HCT116 (cell line): Measurements from ENCODE around the gene CRTC1. TPM values are rescaled to one million over a fixed set of nuclear protein-coding genes. Genes with fewer than 3 reads are reported as not detected.

Source experiments
- ATAC-seq: fragments of 200-7000 bp; cut with Tn5 transposase; 2 replicates; pipeline ENCODE4 v1.9.1; 2020; ENCODE audit warnings: mild to moderate bottlenecking, moderate library complexity
- BruUV-seq: library from RNA; stranded (reverse); fragments of 400-500 nt; replicated peaks from 2 replicates; lab custom pipeline; 2021; lab: Mats Ljungman, UMichigan
- CTCF ChIA-PET: fragments of 300-600 bp; sonication (Branson Sonifier 250); formaldehyde crosslinking; loops from one replicate; lab custom pipeline; 2021; ENCODE audit warnings: antibody characterized with exemption; lab: Charles Lee
- POLR2A ChIA-PET: fragments of 300-600, 350-600 bp; sonication (Branson Sonifier 250); formaldehyde crosslinking; loops from one replicate; lab custom pipeline; 2021; ENCODE audit warnings: antibody characterized with exemption; lab: Charles Lee
- RAD21 ChIA-PET, 2 experiments: fragments of 300-600 bp; sonication (Branson Sonifier 250); formaldehyde crosslinking; loops; one replicate each; lab custom pipeline; 2023; ENCODE audit warnings: low total read pairs in 2 of 2; ENCODE audit not compliant: uncharacterized antibody in 2 of 2, unreplicated experiment in 2 of 2, low non-redundant PET in 1 of 2; lab: Charles Lee
- DNase-seq: peaks from one replicate; pipeline ENCODE4 v3.0.0-alpha.2; 2010; ENCODE audit warnings: low read depth, low spot score
- H2AFZ ChIP-seq: fragments of 200-600 bp; shearing (Covaris generic), sonication (generic); 2 replicates; pipeline ENCODE4 v1.6.1; 2017; ENCODE audit warnings: low read depth, mixed run types, mixed read lengths, antibody characterized with exemption, low read length; ENCODE audit not compliant: poor library complexity, severe bottlenecking
- H3K27ac ChIP-seq: 2 replicates; pipeline ENCODE4 v1.5.1; 2012; ENCODE audit warnings: low read depth, low read length
- H3K27me3 ChIP-seq: fragments of 200-600 bp; sonication (generic); 2 replicates; pipeline ENCODE4 v1.6.1; 2016; ENCODE audit warnings: mixed run types, low read length, mixed read lengths; ENCODE audit not compliant: insufficient read depth
- H3K36me3 ChIP-seq, 2 experiments: fragments of 200-500 bp in 1 of 2; fragments of 200-600 bp in 1 of 2; sonication (Bioruptor generic) in 1 of 2; sonication (generic) in 1 of 2; 2 replicates each; pipeline versions ENCODE4 v1.5.1 to v1.6.1; 2014 to 2016; ENCODE audit warnings: low read length in 2 of 2, inconsistent platforms in 1 of 2, mixed read lengths in 1 of 2, mixed run types in 1 of 2; ENCODE audit not compliant: insufficient read depth in 2 of 2, control insufficient read depth in 1 of 2
- H3K4me1 ChIP-seq, 2 experiments: fragments of 200-600 bp in 1 of 2; sonication (generic) in 1 of 2; 2 replicates each; pipeline versions ENCODE4 v1.5.1 to v1.6.1; 2012 to 2017; ENCODE audit warnings: low read length in 2 of 2, inconsistent platforms in 1 of 2, mild to moderate bottlenecking in 1 of 2, mixed read lengths in 1 of 2, mixed run types in 1 of 2, moderate library complexity in 1 of 2; ENCODE audit not compliant: insufficient read depth in 2 of 2, control insufficient read depth in 1 of 2
- H3K4me2 ChIP-seq: fragments of 200-600 bp; sonication (generic); 2 replicates; pipeline ENCODE4 v1.6.1; 2017; ENCODE audit warnings: mixed run types, low read length, mixed read lengths
- H3K4me3 ChIP-seq, 2 experiments: fragments of 200-600 bp in 1 of 2; sonication (generic) in 1 of 2; replicated peaks in 1 of 2; 2 replicates each; pipeline ENCODE4 v1.5.1; 2011 to 2016; ENCODE audit warnings: low read length in 2 of 2, control low read depth in 1 of 2, low read depth in 1 of 2, mild to moderate bottlenecking in 1 of 2, mixed read lengths in 1 of 2, mixed run types in 1 of 2
- H3K79me2 ChIP-seq: fragments of 200-600 bp; sonication (generic); 2 replicates; pipeline ENCODE4 v1.6.1; 2017; ENCODE audit warnings: mild to moderate bottlenecking, mixed run types, low read length, moderate library complexity, mixed read lengths; ENCODE audit not compliant: insufficient read depth
- H3K9ac ChIP-seq: fragments of 200-600 bp; sonication (generic); 2 replicates; pipeline ENCODE4 v1.6.1; 2016; ENCODE audit warnings: low read length, mixed read lengths
- H3K9me2 ChIP-seq: fragments of 200-600 bp; sonication (generic), shearing (Covaris generic); 2 replicates; pipeline ENCODE4 v1.6.1; 2017; ENCODE audit warnings: mixed run types, mild to moderate bottlenecking, moderate library complexity; ENCODE audit not compliant: insufficient read depth
- H3K9me3 ChIP-seq, 2 experiments: fragments of 200-500 bp in 1 of 2; fragments of 200-600 bp in 1 of 2; sonication (Bioruptor generic) in 1 of 2; sonication (generic) in 1 of 2; 2 replicates each; pipeline ENCODE4 v1.6.1; 2014 to 2017; ENCODE audit warnings: low read length in 2 of 2, mixed read lengths in 2 of 2, inconsistent platforms in 1 of 2, low read depth in 1 of 2, mild to moderate bottlenecking in 1 of 2, mixed run types in 1 of 2, moderate library complexity in 1 of 2; ENCODE audit not compliant: control insufficient read depth in 1 of 2, insufficient read depth in 1 of 2
- H4K20me1 ChIP-seq: fragments of 200-600 bp; sonication (generic), shearing (Covaris generic); 2 replicates; pipeline ENCODE4 v1.6.1; 2017; ENCODE audit warnings: mixed run types, mild to moderate bottlenecking, moderate library complexity; ENCODE audit not compliant: insufficient read depth
- CBX3 ChIP-seq: IDR thresholded peaks from 2 replicates; pipeline ENCODE4 v1.6.1; 2012; ENCODE audit warnings: low read depth
- CTCF ChIP-seq, 3 experiments: fragments of 200-600 bp in 1 of 3; sonication (generic) in 1 of 3; IDR thresholded peaks in 2 of 3; conservative IDR thresholded peaks in 1 of 3; 2 replicates each; pipeline ENCODE4 v1.5.1; 2012 to 2017; ENCODE audit warnings: low read depth in 2 of 3, low read length in 2 of 3, antibody characterized with exemption in 1 of 3, borderline replicate concordance in 1 of 3, control low read depth in 1 of 3, mild to moderate bottlenecking in 1 of 3, mixed read lengths in 1 of 3, mixed run types in 1 of 3, moderate library complexity in 1 of 3; ENCODE audit not compliant: insufficient read depth in 1 of 3
- EGR1 ChIP-seq: IDR thresholded peaks from 2 replicates; pipeline ENCODE4 v1.6.1; 2012; ENCODE audit warnings: low read depth
- EZH2 ChIP-seq: fragments of 200-600 bp; sonication (generic); IDR thresholded peaks from 2 replicates; pipeline ENCODE4 v1.6.1; 2017; ENCODE audit warnings: antibody characterized with exemption, mixed run types
- POLR2A ChIP-seq: IDR thresholded peaks from 2 replicates; pipeline ENCODE4 v1.7.0; 2011; ENCODE audit warnings: borderline replicate concordance; ENCODE audit not compliant: insufficient read depth, insufficient read length; ENCODE audit errors: extremely low read depth
- POLR2AphosphoS5 ChIP-seq: IDR thresholded peaks from 2 replicates; pipeline ENCODE4 v1.6.1; 2011; ENCODE audit warnings: mild to moderate bottlenecking, low read depth, low read length, moderate library complexity
- REST ChIP-seq: IDR thresholded peaks from 2 replicates; pipeline ENCODE4 v1.6.1; 2012; ENCODE audit warnings: low read depth
- ZBTB33 ChIP-seq: IDR thresholded peaks from 2 replicates; pipeline ENCODE4 v1.6.1; 2011; ENCODE audit warnings: mild to moderate bottlenecking, low read length, moderate library complexity; ENCODE audit not compliant: insufficient replicate concordance; ENCODE audit errors: extremely low read depth
- ZFX ChIP-seq: fragments of 450-650 bp; IDR thresholded peaks from 2 replicates; pipeline ENCODE4 v1.6.1; 2017
- ZNF274 ChIP-seq: fragments of 200-500 bp; sonication (Bioruptor generic); IDR thresholded peaks from 2 replicates; pipeline ENCODE4 v1.6.1; 2014; ENCODE audit warnings: mild to moderate bottlenecking, low read depth, low read length, inconsistent platforms
- intact Hi-C: fragments of 100-400 bp; cut with micrococcal nuclease; formaldehyde crosslinking; loops from 2 replicates; pipeline ENCODE4 v1.10.0; 2022
- total RNA-seq: library from RNA; stranded (reverse); gene quantifications from one replicate; pipeline ENCODE4 v1.2.1, GENCODE V29; 2021; ENCODE audit not compliant: unreplicated experiment
- TF ChIP-seq, protein P1 (sequence below): IDR thresholded peaks from 2 replicates; pipeline ENCODE4 v1.6.1; 2012

CRTC1 gene
- total RNA-seq, 1 experiment from 2014 or later, result 14.9 TPM

GRCh38 chr19:18769989-18770528 is 86.6 kb downstream of the CRTC1 start:
- Histone ChIP-seq H3K9me2 (no peaks in the 10 kb centered on the region), H3K36me3 (no peaks in the 10 kb centered on the region), H3K27ac (no peak overlapping the region), H3K79me2 (no peaks in the 10 kb centered on the region), H3K4me1 (peaks cover 3 to 5% of the 10 kb centered on the region in 2 experiments), H3K4me3 (no peak overlapping the region), H3K9ac (no peak overlapping the region), H3K4me2 (no peak overlapping the region), H3K27me3 (no peaks in the 10 kb centered on the region), H4K20me1 (no peaks in the 10 kb centered on the region), H3K9me3 (no peaks in the 10 kb centered on the region), H2AFZ (no peak overlapping the region)
- no peak for TF ChIP-seq EGR1
- TF ChIP-seq ZFX, result no peak
- no peak for TF ChIP-seq POLR2A
- ATAC-seq, result peak; percentile 26
- DNase-seq, result no peak
- POLR2A ChIA-PET, result no interaction called here
- BruUV-seq, result no TSS peak
- RAD21 ChIA-PET, result no interaction called here
- intact Hi-C loops, result no loop called here
- CTCF ChIA-PET, result no interaction called here

- no peak for ATAC-seq
- H3K4me2 ChIP-seq, result no peak overlapping the region
- no peak for DNase-seq
- BruUV-seq, result no TSS peak
- H3K4me3 ChIP-seq, result no peak overlapping the region
- no peaks in the 10 kb centered on the region for H3K79me2 ChIP-seq
- ChIA-PET CTCF (no interaction called here), RAD21 (no interaction called here), POLR2A (no interaction called here)
- no peaks in the 10 kb centered on the region for H3K27me3 ChIP-seq
- intact Hi-C loops, result loop anchor here (1.0 kb wide), 1 partner anchor 77 kb away; no protein-coding TSS in a partner anchor
- H3K9ac ChIP-seq, result no peak overlapping the region
- no peaks in the 10 kb centered on the region for H3K9me3 ChIP-seq
- peaks cover 0 to 1% of the 10 kb centered on the region in 2 experiments; a peak in 2 of 4 replicates for H3K4me1 ChIP-seq
- no peak overlapping the region for H2AFZ ChIP-seq
- H3K27ac ChIP-seq, result no peak overlapping the region
- no peaks in the 10 kb centered on the region for H3K36me3 ChIP-seq
- no peaks in the 10 kb centered on the region for H3K9me2 ChIP-seq
- no peaks in the 10 kb centered on the region for H4K20me1 ChIP-seq
- no peak for TF ChIP-seq CTCF (IDR thresholded peaks at IDR 0.05 in 2 of 3, conservative IDR thresholded peaks at IDR 0.05 in 1 of 3; ENCODE audit: borderline replicate concordance in 1 of 3, insufficient read depth in 1 of 3, low read depth in 2 of 3, low read length in 2 of 3)
- no peak for TF ChIP-seq EZH2
- TF ChIP-seq CBX3, result no peak
- TF ChIP-seq ZBTB33, result no peak
- no peak for TF ChIP-seq REST
- no peak for TF ChIP-seq ZNF274
- no peak for TF ChIP-seq POLR2AphosphoS5
- TF ChIP-seq, protein P1, sequence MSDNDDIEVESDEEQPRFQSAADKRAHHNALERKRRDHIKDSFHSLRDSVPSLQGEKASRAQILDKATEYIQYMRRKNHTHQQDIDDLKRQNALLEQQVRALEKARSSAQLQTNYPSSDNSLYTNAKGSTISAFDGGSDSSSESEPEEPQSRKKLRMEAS, result no peak
Observed at GRCh38 chr19:18770663-18771327, 87.3 kb downstream of the CRTC1 start.
